ENCODE data around the gene LETM1. TPM values are rescaled to one million over a fixed set of nuclear protein-coding genes. Genes with fewer than 3 reads are reported as not detected.

The LETM1 gene
- total and polyA plus RNA-seq, 2 of the 13 experiments (the other 11 are each of a cell fraction or from before 2014, with no cell fraction given) = 9.7 to 41.6 TPM

DNA sequence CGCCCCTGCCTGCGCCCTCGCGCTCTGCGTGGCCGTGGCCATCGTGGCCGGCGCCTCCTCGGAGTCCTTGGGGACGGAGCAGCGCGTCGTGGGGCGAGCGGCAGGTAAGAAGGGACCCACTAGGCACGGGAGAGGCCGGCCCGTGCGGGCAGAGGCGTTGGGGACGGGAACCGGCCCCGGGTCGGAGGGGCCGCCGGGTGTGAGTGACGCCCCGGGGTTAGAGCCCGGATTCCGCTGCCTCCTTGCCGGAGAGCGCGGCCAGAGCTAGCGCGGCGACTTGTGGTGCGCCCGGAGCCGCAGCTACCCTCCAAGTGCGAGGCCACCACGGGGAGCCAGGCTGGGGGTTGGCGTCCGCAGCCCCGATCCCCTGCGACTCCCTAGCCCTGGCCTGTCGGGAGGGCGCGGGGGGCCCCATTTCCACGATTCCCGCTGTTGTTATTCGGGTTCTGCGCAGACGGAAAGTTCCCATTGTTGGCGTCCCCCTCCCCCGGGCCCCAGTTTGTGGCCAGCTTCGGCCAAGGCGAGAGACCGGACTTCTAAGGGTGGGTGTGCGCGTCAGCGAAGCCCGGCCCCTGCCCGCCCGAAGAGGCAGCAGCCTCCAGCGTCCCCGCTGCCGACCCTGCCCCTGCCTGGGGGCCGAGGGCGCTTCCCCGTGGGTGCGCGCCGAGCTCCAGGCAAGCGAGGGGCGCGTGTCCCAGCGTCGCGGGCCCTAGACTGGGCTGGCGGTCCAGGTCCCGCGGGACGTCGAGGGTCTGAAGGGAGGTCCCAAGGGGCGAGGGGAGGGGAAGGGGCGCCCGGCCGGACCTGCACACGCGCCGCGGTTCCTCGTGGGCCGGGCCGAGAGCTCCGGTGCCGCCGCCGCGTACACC is 61.8 kb downstream of the LETM1 start (continued):
- TF ChIP-seq KDM3A (CRISPR knock-in tag; IDR thresholded peaks at IDR 0.05; ENCODE audit: low read depth) (0 out of 2 replicates have a peak, but pooled peaks have one; percentile 29), ZNF672 (CRISPR knock-in tag; IDR thresholded peaks at IDR 0.05) (no peak), KAT7 (CRISPR knock-in tag; IDR thresholded peaks at IDR 0.05; ENCODE audit: borderline replicate concordance) (no peak), ELF4 (CRISPR knock-in tag; IDR thresholded peaks at IDR 0.05; ENCODE audit: borderline replicate concordance) (no peak), SALL2 (CRISPR knock-in tag; IDR thresholded peaks at IDR 0.05) (no peak), FOSL1 (CRISPR knock-in tag; IDR thresholded peaks at IDR 0.05; ENCODE audit: borderline replicate concordance) (no peak), HNRNPLL (IDR thresholded peaks at IDR 0.05; ENCODE audit: low read depth, low read length, poor library complexity, severe bottlenecking) (peak; percentile 21), NRL (CRISPR knock-in tag; IDR thresholded peaks at IDR 0.05; ENCODE audit: borderline replicate concordance) (no peak), RARA (CRISPR knock-in tag; IDR thresholded peaks at IDR 0.05) (no peak), RORA (CRISPR knock-in tag; IDR thresholded peaks at IDR 0.05) (no peak), TRIM24 (CRISPR knock-in tag; IDR thresholded peaks at IDR 0.05) (no peak), MBNL3 (CRISPR knock-in tag; conservative IDR thresholded peaks at IDR 0.05) (no peak), TBX2 (CRISPR knock-in tag; IDR thresholded peaks at IDR 0.05; ENCODE audit: borderline replicate concordance) (peak; percentile 34), SUZ12 (IDR thresholded peaks at IDR 0.05; ENCODE audit: low read depth, low read length) (no peak), NKX3-1 (CRISPR knock-in tag; IDR thresholded peaks at IDR 0.05) (no peak), CREB1 (IDR thresholded peaks at IDR 0.05) (no peak), CREB1 (CRISPR knock-in tag; IDR thresholded peaks at IDR 0.05) (no peak)
- TF ChIP-seq, protein P1, sequence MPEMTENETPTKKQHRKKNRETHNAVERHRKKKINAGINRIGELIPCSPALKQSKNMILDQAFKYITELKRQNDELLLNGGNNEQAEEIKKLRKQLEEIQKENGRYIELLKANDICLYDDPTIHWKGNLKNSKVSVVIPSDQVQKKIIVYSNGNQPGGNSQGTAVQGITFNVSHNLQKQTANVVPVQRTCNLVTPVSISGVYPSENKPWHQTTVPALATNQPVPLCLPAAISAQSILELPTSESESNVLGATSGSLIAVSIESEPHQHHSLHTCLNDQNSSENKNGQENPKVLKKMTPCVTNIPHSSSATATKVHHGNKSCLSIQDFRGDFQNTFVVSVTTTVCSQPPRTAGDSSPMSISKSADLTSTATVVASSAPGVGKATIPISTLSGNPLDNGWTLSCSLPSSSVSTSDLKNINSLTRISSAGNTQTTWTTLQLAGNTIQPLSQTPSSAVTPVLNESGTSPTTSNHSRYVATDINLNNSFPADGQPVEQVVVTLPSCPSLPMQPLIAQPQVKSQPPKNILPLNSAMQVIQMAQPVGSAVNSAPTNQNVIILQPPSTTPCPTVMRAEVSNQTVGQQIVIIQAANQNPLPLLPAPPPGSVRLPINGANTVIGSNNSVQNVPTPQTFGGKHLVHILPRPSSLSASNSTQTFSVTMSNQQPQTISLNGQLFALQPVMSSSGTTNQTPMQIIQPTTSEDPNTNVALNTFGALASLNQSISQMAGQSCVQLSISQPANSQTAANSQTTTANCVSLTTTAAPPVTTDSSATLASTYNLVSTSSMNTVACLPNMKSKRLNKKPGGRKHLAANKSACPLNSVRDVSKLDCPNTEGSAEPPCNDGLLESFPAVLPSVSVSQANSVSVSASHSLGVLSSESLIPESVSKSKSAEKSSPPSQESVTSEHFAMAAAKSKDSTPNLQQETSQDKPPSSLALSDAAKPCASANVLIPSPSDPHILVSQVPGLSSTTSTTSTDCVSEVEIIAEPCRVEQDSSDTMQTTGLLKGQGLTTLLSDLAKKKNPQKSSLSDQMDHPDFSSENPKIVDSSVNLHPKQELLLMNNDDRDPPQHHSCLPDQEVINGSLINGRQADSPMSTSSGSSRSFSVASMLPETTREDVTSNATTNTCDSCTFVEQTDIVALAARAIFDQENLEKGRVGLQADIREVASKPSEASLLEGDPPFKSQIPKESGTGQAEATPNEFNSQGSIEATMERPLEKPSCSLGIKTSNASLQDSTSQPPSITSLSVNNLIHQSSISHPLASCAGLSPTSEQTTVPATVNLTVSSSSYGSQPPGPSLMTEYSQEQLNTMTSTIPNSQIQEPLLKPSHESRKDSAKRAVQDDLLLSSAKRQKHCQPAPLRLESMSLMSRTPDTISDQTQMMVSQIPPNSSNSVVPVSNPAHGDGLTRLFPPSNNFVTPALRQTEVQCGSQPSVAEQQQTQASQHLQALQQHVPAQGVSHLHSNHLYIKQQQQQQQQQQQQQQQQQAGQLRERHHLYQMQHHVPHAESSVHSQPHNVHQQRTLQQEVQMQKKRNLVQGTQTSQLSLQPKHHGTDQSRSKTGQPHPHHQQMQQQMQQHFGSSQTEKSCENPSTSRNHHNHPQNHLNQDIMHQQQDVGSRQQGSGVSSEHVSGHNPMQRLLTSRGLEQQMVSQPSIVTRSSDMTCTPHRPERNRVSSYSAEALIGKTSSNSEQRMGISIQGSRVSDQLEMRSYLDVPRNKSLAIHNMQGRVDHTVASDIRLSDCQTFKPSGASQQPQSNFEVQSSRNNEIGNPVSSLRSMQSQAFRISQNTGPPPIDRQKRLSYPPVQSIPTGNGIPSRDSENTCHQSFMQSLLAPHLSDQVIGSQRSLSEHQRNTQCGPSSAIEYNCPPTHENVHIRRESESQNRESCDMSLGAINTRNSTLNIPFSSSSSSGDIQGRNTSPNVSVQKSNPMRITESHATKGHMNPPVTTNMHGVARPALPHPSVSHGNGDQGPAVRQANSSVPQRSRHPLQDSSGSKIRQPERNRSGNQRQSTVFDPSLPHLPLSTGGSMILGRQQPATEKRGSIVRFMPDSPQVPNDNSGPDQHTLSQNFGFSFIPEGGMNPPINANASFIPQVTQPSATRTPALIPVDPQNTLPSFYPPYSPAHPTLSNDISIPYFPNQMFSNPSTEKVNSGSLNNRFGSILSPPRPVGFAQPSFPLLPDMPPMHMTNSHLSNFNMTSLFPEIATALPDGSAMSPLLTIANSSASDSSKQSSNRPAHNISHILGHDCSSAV (CRISPR knock-in tag; IDR thresholded peaks at IDR 0.05; ENCODE audit: borderline replicate concordance) = no peak
- TF ChIP-seq, protein P2, sequence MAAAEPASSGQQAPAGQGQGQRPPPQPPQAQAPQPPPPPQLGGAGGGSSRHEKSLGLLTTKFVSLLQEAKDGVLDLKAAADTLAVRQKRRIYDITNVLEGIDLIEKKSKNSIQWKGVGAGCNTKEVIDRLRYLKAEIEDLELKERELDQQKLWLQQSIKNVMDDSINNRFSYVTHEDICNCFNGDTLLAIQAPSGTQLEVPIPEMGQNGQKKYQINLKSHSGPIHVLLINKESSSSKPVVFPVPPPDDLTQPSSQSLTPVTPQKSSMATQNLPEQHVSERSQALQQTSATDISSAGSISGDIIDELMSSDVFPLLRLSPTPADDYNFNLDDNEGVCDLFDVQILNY (CRISPR knock-in tag; conservative IDR thresholded peaks at IDR 0.05) = no peak
